HepG2 (cell line): ENCODE data around the gene FAM219A. TPM values are rescaled to one million over a fixed set of nuclear protein-coding genes. Genes with fewer than 3 reads are reported as not detected.
A peak's percentile ranks its signal among the peaks of the same experiment; 100 is the strongest.

Experiments used
- ATAC-seq: fragments of 200-7000 bp; cut with Tn5 transposase; 3 replicates; pipeline ENCODE4 v1.9.1; 2020; ENCODE audit warnings: mild to moderate bottlenecking, moderate library complexity
- BruUV-seq: library from RNA; stranded (reverse); fragments of 400-500 nt; replicated peaks from 2 replicates; lab custom pipeline; 2021; lab: Mats Ljungman, UMichigan
- CTCF ChIA-PET: fragments of 300-600 bp; formaldehyde crosslinking; extraction: SDS; loops from one replicate; lab custom pipeline; 2021; ENCODE audit warnings: low total read pairs, inconsistent platforms, low intra/inter-chr PET ratio; lab: Yijun Ruan, JAX
- POLR2A ChIA-PET: fragments of 350-600 bp; sonication (Branson Sonifier 250); formaldehyde crosslinking; loops from one replicate; lab custom pipeline; 2020; ENCODE audit warnings: antibody characterized with exemption, inconsistent platforms; lab: Yijun Ruan, JAX
- DNase-seq: peaks from one replicate; pipeline ENCODE4 v3.0.0-alpha.2; 2015; ENCODE audit warnings: low spot score
- FAIRE-seq: peaks from 3 replicates; lab custom pipeline; 2011; peaks lifted over from hg19 to GRCh38; lab: Jason Lieb, UNC
- H2AFZ ChIP-seq: one replicate; pipeline ENCODE4 v1.6.1; 2011; ENCODE audit warnings: low read length, inconsistent platforms
- H3K27ac ChIP-seq: fragments of 300-600 bp; 3 replicates; pipeline ENCODE4 v1.8.0; 2011; ENCODE audit warnings: mixed run types, mild to moderate bottlenecking, mixed read lengths, low read length, inconsistent platforms; ENCODE audit not compliant: insufficient read depth; ENCODE audit errors: extremely low read length
- H3K27me3 ChIP-seq, 2 experiments: fragments of 200-600 bp in 1 of 2; 2 replicates in 1 of 2; 3 replicates in 1 of 2; pipeline versions ENCODE4 v1.6.0 to v1.8.0; 2011; ENCODE audit warnings: low read length in 2 of 2, mild to moderate bottlenecking in 2 of 2, moderate library complexity in 2 of 2, inconsistent platforms in 1 of 2; ENCODE audit not compliant: insufficient read depth in 2 of 2, control insufficient read depth in 1 of 2
- H3K36me3 ChIP-seq, 2 experiments: fragments of 200-600 bp in 1 of 2; replicated peaks in 1 of 2; 2 replicates in 1 of 2; 3 replicates in 1 of 2; pipeline versions ENCODE4 v1.5.1 to v1.8.0; 2011; ENCODE audit warnings: low read length in 2 of 2, inconsistent platforms in 1 of 2; ENCODE audit not compliant: insufficient read depth in 2 of 2, control insufficient read depth in 1 of 2
- H3K4me1 ChIP-seq: 2 replicates; pipeline ENCODE4 v1.5.1; 2012; ENCODE audit warnings: low read length, inconsistent platforms; ENCODE audit not compliant: insufficient read depth
- H3K4me2 ChIP-seq: 2 replicates; pipeline ENCODE4 v1.6.0; 2011; ENCODE audit warnings: low read depth, low read length, inconsistent platforms
- H3K4me3 ChIP-seq, 3 experiments: fragments of 200-600 bp in 1 of 3; sonication (generic), shearing (Covaris generic) in 1 of 3; replicated peaks in 1 of 3; 2 replicates each; pipeline ENCODE4 v1.5.1; 2011 to 2016; ENCODE audit warnings: low read length in 3 of 3, inconsistent platforms in 2 of 3, low read depth in 2 of 3, mild to moderate bottlenecking in 2 of 3, control low read depth in 1 of 3, mixed read lengths in 1 of 3; ENCODE audit not compliant: insufficient read depth in 1 of 3
- H3K79me2 ChIP-seq: one replicate; pipeline ENCODE4 v1.6.1; 2011; ENCODE audit warnings: low read length, inconsistent platforms; ENCODE audit not compliant: insufficient read depth
- H3K9ac ChIP-seq: 2 replicates; pipeline ENCODE4 v1.6.0; 2011; ENCODE audit warnings: mild to moderate bottlenecking, low read depth, low read length, inconsistent platforms; ENCODE audit not compliant: insufficient read depth
- H3K9me3 ChIP-seq: 2 replicates; pipeline ENCODE4 v1.5.1; 2012; ENCODE audit warnings: mild to moderate bottlenecking, low read length
- H4K20me1 ChIP-seq: 2 replicates; pipeline ENCODE4 v1.6.0; 2011; ENCODE audit warnings: inconsistent platforms, mild to moderate bottlenecking, low read length, moderate library complexity; ENCODE audit not compliant: insufficient read depth
- FOSL2 ChIP-seq: sonication (generic); formaldehyde crosslinking; IDR thresholded peaks from 2 replicates; pipeline ENCODE4 v1.4.0; 2020; ENCODE audit warnings: missing genetic modification reagents
- REPIN1 ChIP-seq: sonication (generic); formaldehyde crosslinking; IDR thresholded peaks from 2 replicates; pipeline ENCODE4 v1.8.0; 2022; ENCODE audit warnings: missing genetic modification reagents, low read depth, mild to moderate bottlenecking, borderline replicate concordance
- SMAD9 ChIP-seq: sonication (generic); formaldehyde crosslinking; IDR thresholded peaks from 2 replicates; pipeline ENCODE4 v1.5.1; 2020; ENCODE audit warnings: mild to moderate bottlenecking, missing genetic modification reagents
- ZNF326 ChIP-seq: sonication (generic); formaldehyde crosslinking; IDR thresholded peaks from 2 replicates; pipeline ENCODE4 v1.4.0; 2020; ENCODE audit warnings: missing genetic modification reagents, borderline replicate concordance
- WGBS: methylation state at CpG from one replicate; pipeline ENCODE4 v1.1.6; 2017; ENCODE audit warnings: low lambda C conversion rate; 5-methylcytosine and 5-hydroxymethylcytosine counted together
- in situ Hi-C: cut with HindIII; loops from 2 replicates; pipeline ENCODE4 v1.10.0; 2017; ENCODE audit warnings: low pct_unique_long_range_greater_than_20kb; ENCODE audit not compliant: extremely low pct_ligation_motif_present
- intact Hi-C: fragments of 100-400 bp; cut with micrococcal nuclease; formaldehyde crosslinking; loops from one replicate; pipeline ENCODE4 v1.10.0; 2022; ENCODE audit not compliant: unreplicated experiment
- polyA plus RNA-seq, 8 experiments: library from polyadenylated mRNA; depleted of rRNA in 3 of 8; stranded (reverse) in 7 of 8; unstranded in 1 of 8; fragments of >200 nt; fragmentation: Illumina TruSeq in 4 of 8; extraction: Trizol in 4 of 8; gene quantifications; 2 replicates each; pipeline versions ENCODE4 v1.2.1 to v1.2.3, GENCODE V29; 2011 to 2016; ENCODE audit warnings: low read depth in 4 of 8, missing spikeins in 1 of 8, mixed read lengths in 1 of 8; ENCODE audit not compliant: insufficient read depth in 1 of 8
- total RNA-seq, 5 experiments: library from RNA; depleted of rRNA; stranded (reverse); fragments of >200 nt; fragmentation: Illumina TruSeq; extraction: Trizol; gene quantifications; 2 replicates each; pipeline ENCODE4 v1.2.3, GENCODE V29; 2016; ENCODE audit warnings: low read depth in 1 of 5
- TF ChIP-seq, protein P1 (sequence below): sonication (generic); formaldehyde crosslinking; IDR thresholded peaks from 2 replicates; pipeline ENCODE4 v1.8.0; 2022; ENCODE audit warnings: mild to moderate bottlenecking, missing genetic modification reagents, moderate library complexity

Gene FAM219A
- total and polyA plus RNA-seq, 2 of the 13 experiments (the other 11 are each of a cell fraction or from before 2014, with no cell fraction given), result 3.9 to 6.4 TPM

DNA sequence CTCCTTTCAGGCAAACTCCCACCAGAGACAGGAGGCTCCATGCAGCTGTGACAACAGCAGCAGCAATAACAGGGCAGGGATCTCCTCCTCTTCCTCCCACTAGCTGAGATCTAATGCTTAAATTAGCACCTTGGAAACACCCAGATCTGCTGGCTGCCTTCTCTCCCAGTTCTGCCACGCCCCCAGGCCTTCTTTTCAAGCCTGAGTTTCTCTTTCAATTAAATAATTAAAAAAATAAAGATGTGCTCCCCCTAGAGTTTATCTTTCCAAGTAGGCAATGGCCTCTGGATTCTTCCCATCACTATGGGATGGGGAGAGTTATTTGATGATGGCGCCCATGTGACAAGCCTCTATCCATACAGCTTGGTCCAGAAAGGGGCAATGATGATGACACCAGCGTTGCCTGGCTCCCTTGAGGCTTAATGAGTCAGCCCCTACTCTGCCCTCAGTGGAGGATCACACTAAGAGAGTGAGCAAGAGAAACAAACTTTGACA lies 3.8 kb downstream of the FAM219A start:
- peaks cover 4% of the 10 kb centered on the region for H3K79me2 ChIP-seq
- DNase-seq, result no peak
- no peak overlapping the region for H2AFZ ChIP-seq
- CTCF ChIA-PET, result no interaction called here
- H3K9ac ChIP-seq, result no peak overlapping the region
- 86% methylated on average over 3 of the region's 3 CpGs for WGBS
- no peaks in the 10 kb centered on the region for H3K9me3 ChIP-seq
- no peaks in the 10 kb centered on the region; a peak in 1 of 5 replicates for H3K27me3 ChIP-seq
- TF ChIP-seq ZNF326 (CRISPR knock-in tag), result no peak
- TF ChIP-seq FOSL2 (CRISPR knock-in tag), result 0 out of 2 replicates have a peak, but pooled peaks have one; percentile 15
- TF ChIP-seq, all 625 proteins: peak for 1
- BruUV-seq, result no TSS peak
- H3K36me3 ChIP-seq, result no peaks in the 10 kb centered on the region
- ATAC-seq, result no peak
- H3K4me2 ChIP-seq, result no peak overlapping the region
- peaks cover 22% of the 10 kb centered on the region for H3K4me1 ChIP-seq
- H3K27ac ChIP-seq, result no peak overlapping the region
- intact Hi-C loops (no loop called here), in situ Hi-C loops (no loop called here)
- FAIRE-seq, result no peak
- POLR2A ChIA-PET, result no interaction called here
- no peak overlapping the region for H3K4me3 ChIP-seq
- H4K20me1 ChIP-seq, result 0 out of 2 replicates have a peak, but pooled peaks cover 2% of the 10 kb centered on the region

DNA sequence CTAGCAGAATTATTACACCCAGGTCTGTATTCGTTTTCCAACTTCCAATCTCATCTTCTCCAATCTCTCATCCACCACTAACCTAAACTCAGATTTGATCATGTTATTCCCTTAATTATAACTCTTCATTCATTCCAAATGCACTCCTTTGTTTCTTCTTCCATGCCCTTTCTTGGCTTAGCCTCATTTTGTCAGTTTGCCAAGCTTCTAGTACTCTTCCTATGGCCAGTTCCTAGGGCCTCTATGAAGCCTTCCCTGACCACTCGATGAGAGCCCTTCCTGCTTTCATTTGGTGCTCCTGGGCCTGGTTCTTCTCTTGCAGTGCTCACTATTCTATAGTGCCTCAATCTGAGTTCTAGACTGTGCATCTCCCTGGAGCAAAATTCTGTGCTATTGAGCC lies 5.8 kb downstream of the FAM219A start:
- Histone ChIP-seq H3K9ac (no peak overlapping the region), H3K79me2 (peaks cover 4% of the 10 kb centered on the region), H3K4me2 (no peak overlapping the region), H3K27ac (no peak overlapping the region), H3K9me3 (no peaks in the 10 kb centered on the region), H3K36me3 (no peaks in the 10 kb centered on the region)
- in situ Hi-C loops, result no loop called here
- CTCF ChIA-PET, result no interaction called here
- POLR2A ChIA-PET, result no interaction called here
- BruUV-seq, result no TSS peak
- intact Hi-C loops, result no loop called here
- no peak for TF ChIP-seq SMAD9 (CRISPR knock-in tag)
- TF ChIP-seq REPIN1 (CRISPR knock-in tag), result no peak
- TF ChIP-seq, protein P1, sequence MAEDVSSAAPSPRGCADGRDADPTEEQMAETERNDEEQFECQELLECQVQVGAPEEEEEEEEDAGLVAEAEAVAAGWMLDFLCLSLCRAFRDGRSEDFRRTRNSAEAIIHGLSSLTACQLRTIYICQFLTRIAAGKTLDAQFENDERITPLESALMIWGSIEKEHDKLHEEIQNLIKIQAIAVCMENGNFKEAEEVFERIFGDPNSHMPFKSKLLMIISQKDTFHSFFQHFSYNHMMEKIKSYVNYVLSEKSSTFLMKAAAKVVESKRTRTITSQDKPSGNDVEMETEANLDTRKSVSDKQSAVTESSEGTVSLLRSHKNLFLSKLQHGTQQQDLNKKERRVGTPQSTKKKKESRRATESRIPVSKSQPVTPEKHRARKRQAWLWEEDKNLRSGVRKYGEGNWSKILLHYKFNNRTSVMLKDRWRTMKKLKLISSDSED (CRISPR knock-in tag), result no peak
- TF ChIP-seq, all 625 proteins: peak for 0
- Histone ChIP-seq H3K4me1 (peaks cover 14% of the 10 kb centered on the region), H3K27me3 (no peaks in the 10 kb centered on the region; a peak in 1 of 5 replicates), H2AFZ (no peak overlapping the region), H4K20me1 (0 out of 2 replicates have a peak, but pooled peaks cover 2% of the 10 kb centered on the region), H3K4me3 (no peak overlapping the region)
- FAIRE-seq (no peak), DNase-seq (no peak), ATAC-seq (no peak)
- WGBS, result 87% methylated on average over 2 of the region's 2 CpGs
